Activated T-helper 2 cell treated with anti-CD3 and anti-CD28 coated beads, Interferon-gamma antibody, Interleukin-2, Interleukin-4, amounts not matched to agents 10 μg/mL and 5 μg/mL and 100 μg/mL, durations not matched to agents 14 hours and 24 hours and 36 hours (primary cell): ENCODE results near the gene FUT9. TPM values are rescaled to one million over a fixed set of nuclear protein-coding genes. Genes with fewer than 3 reads are reported as not detected.

Experiments
- DNase-seq: peaks from one replicate; pipeline ENCODE4 v3.0.0; 2021; ENCODE audit warnings: low spot score
- H3K27ac Mint-ChIP-seq: one replicate; pipeline ENCODE4 v1.8.0; 2021; ENCODE audit warnings: mixed read lengths
- H3K27me3 Mint-ChIP-seq: one replicate; pipeline ENCODE4 v1.8.0; 2021; ENCODE audit warnings: low read depth, mixed read lengths
- H3K36me3 Mint-ChIP-seq: one replicate; pipeline ENCODE4 v1.8.0; 2021; ENCODE audit warnings: low read depth, mixed read lengths
- H3K4me1 Mint-ChIP-seq: one replicate; pipeline ENCODE4 v1.8.0; 2021; ENCODE audit warnings: low read depth, mixed read lengths
- H3K4me3 Mint-ChIP-seq: one replicate; pipeline ENCODE4 v1.8.0; 2021; ENCODE audit warnings: low read depth, mild to moderate bottlenecking, moderate library complexity, mixed read lengths
- H3K9me3 Mint-ChIP-seq: one replicate; pipeline ENCODE4 v1.8.0; 2021; ENCODE audit warnings: mixed read lengths
- intact Hi-C: fragments of 100-400 bp; cut with micrococcal nuclease; formaldehyde crosslinking; loops from one replicate; pipeline ENCODE4 v1.15.1; 2023
- total RNA-seq: library from RNA; stranded (reverse); gene quantifications from 2 replicates; pipeline ENCODE4 v1.2.3, GENCODE V29; 2022

FUT9 gene
- total RNA-seq, 1 donor from 2014 or later: not detected

GRCh38 chr6:96089173-96089572 lies 73.4 kb downstream of the FUT9 start:
- Mint-ChIP-seq H3K36me3 (no peaks in the 10 kb centered on the region), H3K27ac (no peak overlapping the region), H3K4me3 (no peak overlapping the region), H3K9me3 (no peaks in the 10 kb centered on the region), H3K4me1 (no peaks in the 10 kb centered on the region), H3K27me3 (no peaks in the 10 kb centered on the region)
- no peak for DNase-seq
- intact Hi-C loops: no loop called here

GRCh38 chr6:96094077-96094476 lies 78.3 kb downstream of the FUT9 start:
- Mint-ChIP-seq H3K9me3 (no peaks in the 10 kb centered on the region), H3K4me3 (no peak overlapping the region), H3K36me3 (no peaks in the 10 kb centered on the region), H3K4me1 (no peaks in the 10 kb centered on the region), H3K27ac (no peak overlapping the region), H3K27me3 (no peaks in the 10 kb centered on the region)
- DNase-seq: no peak
- intact Hi-C loops: no loop called here

GRCh38 chr6:96099069-96099468 lies 83.3 kb downstream of the FUT9 start:
- intact Hi-C loops: no loop called here
- H3K27ac Mint-ChIP-seq: no peak overlapping the region
- no peaks in the 10 kb centered on the region for H3K4me1 Mint-ChIP-seq
- no peaks in the 10 kb centered on the region for H3K9me3 Mint-ChIP-seq
- DNase-seq: no peak
- H3K4me3 Mint-ChIP-seq: no peak overlapping the region
- H3K36me3 Mint-ChIP-seq: no peaks in the 10 kb centered on the region
- no peaks in the 10 kb centered on the region for H3K27me3 Mint-ChIP-seq

- no peak overlapping the region for H3K27ac Mint-ChIP-seq
- intact Hi-C loops: no loop called here
- H3K9me3 Mint-ChIP-seq: no peaks in the 10 kb centered on the region
- no peak for DNase-seq
- no peaks in the 10 kb centered on the region for H3K36me3 Mint-ChIP-seq
- no peaks in the 10 kb centered on the region for H3K4me1 Mint-ChIP-seq
- no peak overlapping the region for H3K4me3 Mint-ChIP-seq
- no peaks in the 10 kb centered on the region for H3K27me3 Mint-ChIP-seq
These were observed 85.8 kb downstream of the FUT9 start for GRCh38 chr6:96101564-96101963.

- DNase-seq: no peak
- intact Hi-C loops: no loop called here
- no peaks in the 10 kb centered on the region for H3K4me1 Mint-ChIP-seq
- H3K36me3 Mint-ChIP-seq: no peaks in the 10 kb centered on the region
- no peaks in the 10 kb centered on the region for H3K27me3 Mint-ChIP-seq
- H3K27ac Mint-ChIP-seq: no peak overlapping the region
- H3K4me3 Mint-ChIP-seq: no peak overlapping the region
- no peaks in the 10 kb centered on the region for H3K9me3 Mint-ChIP-seq
These were observed 89.1 kb downstream of the FUT9 start for GRCh38 chr6:96104910-96105309.

GRCh38 chr6:96110878-96111277 lies 95.1 kb downstream of the FUT9 start:
- Mint-ChIP-seq H3K4me1 (no peaks in the 10 kb centered on the region), H3K36me3 (no peaks in the 10 kb centered on the region), H3K27me3 (no peaks in the 10 kb centered on the region), H3K27ac (no peak overlapping the region), H3K9me3 (no peaks in the 10 kb centered on the region), H3K4me3 (no peak overlapping the region)
- no peak for DNase-seq
- intact Hi-C loops: no loop called here

GRCh38 chr6:96116674-96117073 lies 100.9 kb downstream of the FUT9 start:
- DNase-seq: no peak
- Mint-ChIP-seq H3K36me3 (no peaks in the 10 kb centered on the region), H3K4me3 (no peak overlapping the region), H3K4me1 (no peaks in the 10 kb centered on the region), H3K27me3 (no peaks in the 10 kb centered on the region), H3K9me3 (no peaks in the 10 kb centered on the region), H3K27ac (no peak overlapping the region)
- intact Hi-C loops: no loop called here

- DNase-seq: no peak
- H3K27ac Mint-ChIP-seq: no peak overlapping the region
- intact Hi-C loops: no loop called here
- no peaks in the 10 kb centered on the region for H3K27me3 Mint-ChIP-seq
- no peaks in the 10 kb centered on the region for H3K4me1 Mint-ChIP-seq
- no peak overlapping the region for H3K4me3 Mint-ChIP-seq
- no peaks in the 10 kb centered on the region for H3K36me3 Mint-ChIP-seq
- peaks cover 5% of the 10 kb centered on the region for H3K9me3 Mint-ChIP-seq
These were observed 109.0 kb downstream of the FUT9 start for GRCh38 chr6:96124778-96125177.

GRCh38 chr6:96138406-96138805 lies 122.6 kb downstream of the FUT9 start:
- no peak overlapping the region for H3K27ac Mint-ChIP-seq
- no peaks in the 10 kb centered on the region for H3K36me3 Mint-ChIP-seq
- intact Hi-C loops: no loop called here
- no peaks in the 10 kb centered on the region for H3K9me3 Mint-ChIP-seq
- no peaks in the 10 kb centered on the region for H3K27me3 Mint-ChIP-seq
- H3K4me1 Mint-ChIP-seq: no peaks in the 10 kb centered on the region
- no peak for DNase-seq
- H3K4me3 Mint-ChIP-seq: no peak overlapping the region

- H3K27me3 Mint-ChIP-seq: no peaks in the 10 kb centered on the region
- no peak for DNase-seq
- H3K27ac Mint-ChIP-seq: no peak overlapping the region
- no peaks in the 10 kb centered on the region for H3K36me3 Mint-ChIP-seq
- H3K9me3 Mint-ChIP-seq: no peaks in the 10 kb centered on the region
- H3K4me1 Mint-ChIP-seq: no peaks in the 10 kb centered on the region
- no peak overlapping the region for H3K4me3 Mint-ChIP-seq
- intact Hi-C loops: no loop called here
These were observed 126.4 kb downstream of the FUT9 start for GRCh38 chr6:96142142-96142541.

GRCh38 chr6:96150431-96150830 lies 134.7 kb downstream of the FUT9 start:
- Mint-ChIP-seq H3K27me3 (peaks cover 3% of the 10 kb centered on the region), H3K36me3 (no peaks in the 10 kb centered on the region), H3K4me1 (no peaks in the 10 kb centered on the region), H3K9me3 (no peaks in the 10 kb centered on the region), H3K27ac (no peak overlapping the region), H3K4me3 (no peak overlapping the region)
- intact Hi-C loops: loop anchor here (10.0 kb wide), 1 partner anchor 314 kb away; no protein-coding TSS in a partner anchor
- no peak for DNase-seq

- Mint-ChIP-seq H3K4me3 (no peak overlapping the region), H3K27ac (no peak overlapping the region), H3K27me3 (peaks cover 3% of the 10 kb centered on the region), H3K36me3 (no peaks in the 10 kb centered on the region), H3K4me1 (peaks cover 3% of the 10 kb centered on the region), H3K9me3 (no peaks in the 10 kb centered on the region)
- no peak for DNase-seq
- intact Hi-C loops: loop anchor here (10.0 kb wide), 1 partner anchor 313 kb away; no protein-coding TSS in a partner anchor
These were observed 135.9 kb downstream of the FUT9 start for GRCh38 chr6:96151707-96152106.

GRCh38 chr6:96152114-96152708 lies 136.4 kb downstream of the FUT9 start:
- H3K27me3 Mint-ChIP-seq: peaks cover 3% of the 10 kb centered on the region
- no peak overlapping the region for H3K27ac Mint-ChIP-seq
- H3K4me3 Mint-ChIP-seq: no peak overlapping the region
- no peaks in the 10 kb centered on the region for H3K36me3 Mint-ChIP-seq
- H3K4me1 Mint-ChIP-seq: peaks cover 6% of the 10 kb centered on the region
- H3K9me3 Mint-ChIP-seq: no peaks in the 10 kb centered on the region
- intact Hi-C loops: loop anchor here (10.0 kb wide), 1 partner anchor 313 kb away; no protein-coding TSS in a partner anchor
- DNase-seq: no peak

GRCh38 chr6:96153775-96154174 lies 138.0 kb downstream of the FUT9 start:
- Mint-ChIP-seq H3K4me3 (no peak overlapping the region), H3K9me3 (no peaks in the 10 kb centered on the region), H3K36me3 (no peaks in the 10 kb centered on the region), H3K27ac (no peak overlapping the region), H3K4me1 (peaks cover 6% of the 10 kb centered on the region), H3K27me3 (peaks cover 3% of the 10 kb centered on the region)
- no peak for DNase-seq
- intact Hi-C loops: loop anchor here (10.0 kb wide), 1 partner anchor 311 kb away; no protein-coding TSS in a partner anchor
